Sigmoid colon (tissue), 7 donors: Measurements from ENCODE around the gene PTPN14. TPM values are rescaled to one million over a fixed set of nuclear protein-coding genes. Genes with fewer than 3 reads are reported as not detected.

ENCODE experiments used
- DNase-seq: peaks from one replicate; pipeline ENCODE4 v3.0.0-alpha.2; 2019
- H3K27ac ChIP-seq, 4 donors: fragments of 200-600 bp; sonication (generic); one replicate each; pipeline ENCODE4 v1.5.1; 2016 to 2019; ENCODE audit warnings: mild to moderate bottlenecking in 1 of 4
- H3K27me3 ChIP-seq, 3 donors: fragments of 200-600 bp; sonication (generic); one replicate each; pipeline ENCODE4 v1.5.1; 2019; ENCODE audit warnings: mild to moderate bottlenecking in 1 of 3
- H3K36me3 ChIP-seq, 4 donors: fragments of 200-600 bp; sonication (generic); one replicate each; pipeline ENCODE4 v1.5.1; 2016 to 2019
- H3K4me1 ChIP-seq, 4 donors: fragments of 200-600 bp; sonication (generic); one replicate each; pipeline ENCODE4 v1.5.1; 2017 to 2019
- H3K4me3 ChIP-seq, 4 donors: fragments of 200-600 bp; sonication (generic); one replicate each; pipeline ENCODE4 v1.5.1; 2017 to 2019; ENCODE audit warnings: mild to moderate bottlenecking in 2 of 4, moderate library complexity in 1 of 4
- H3K9me3 ChIP-seq, 4 donors: fragments of 200-600 bp in 3 of 4; sonication (generic) in 3 of 4; one replicate each; pipeline versions ENCODE4 v1.5.1 to v1.6.1; 2013 to 2019
- EP300 ChIP-seq, 4 donors: sonication (generic); formaldehyde crosslinking; IDR thresholded peaks; one replicate each; pipeline ENCODE4 v1.6.1; 2017; ENCODE audit warnings: antibody characterized with exemption in 4 of 4
- POLR2A ChIP-seq, 2 donors: fragments of 450-650 bp; IDR thresholded peaks; one replicate each; pipeline ENCODE4 v1.6.1; 2016; ENCODE audit warnings: antibody characterized with exemption in 2 of 2, mild to moderate bottlenecking in 2 of 2, moderate library complexity in 2 of 2
- POLR2AphosphoS5 ChIP-seq, 4 donors: sonication (generic); formaldehyde crosslinking; IDR thresholded peaks; one replicate each; pipeline ENCODE4 v1.6.1; 2017; ENCODE audit warnings: antibody characterized with exemption in 4 of 4
- WGBS, 2 donors: extraction: QIAGEN DNeasy Blood & Tissue Kit; methylation state at CpG; one replicate each; pipeline ENCODE4 v1.1.7; 2013; 5-methylcytosine and 5-hydroxymethylcytosine counted together
- intact Hi-C: fragments of 100-400 bp; cut with DNase I; formaldehyde crosslinking; loops from one replicate; pipeline ENCODE4 v1.15.1; 2023
- polyA plus RNA-seq, 3 donors: library from polyadenylated mRNA; stranded (reverse); fragments of 200-250 nt; gene quantifications; one replicate each; pipeline ENCODE4 v1.2.3, GENCODE V29; 2013
- total RNA-seq, 4 donors: library from RNA; depleted of rRNA; stranded (reverse); fragments of >200 nt; gene quantifications; one replicate each; pipeline ENCODE4 v1.1.0, GENCODE V29; 2016
- TF ChIP-seq, protein P1 (sequence below), 4 experiments: fragments of 450-650 bp in 3 of 4; fragments of 200-600 bp in 1 of 4; IDR thresholded peaks; one replicate each; pipeline ENCODE4 v1.5.1; 2016 to 2019; ENCODE audit warnings: antibody characterized with exemption in 4 of 4, mild to moderate bottlenecking in 3 of 4, moderate library complexity in 2 of 4
- donor health status: healthy with polysubstance abuse.
- donor health status: Bipolar disorder and iron deficiency.
- donor health status: healthy.

PTPN14 gene
- total and polyA plus RNA-seq, 7 donors = 0.46 to 35.5 (median 20.1) TPM

DNA sequence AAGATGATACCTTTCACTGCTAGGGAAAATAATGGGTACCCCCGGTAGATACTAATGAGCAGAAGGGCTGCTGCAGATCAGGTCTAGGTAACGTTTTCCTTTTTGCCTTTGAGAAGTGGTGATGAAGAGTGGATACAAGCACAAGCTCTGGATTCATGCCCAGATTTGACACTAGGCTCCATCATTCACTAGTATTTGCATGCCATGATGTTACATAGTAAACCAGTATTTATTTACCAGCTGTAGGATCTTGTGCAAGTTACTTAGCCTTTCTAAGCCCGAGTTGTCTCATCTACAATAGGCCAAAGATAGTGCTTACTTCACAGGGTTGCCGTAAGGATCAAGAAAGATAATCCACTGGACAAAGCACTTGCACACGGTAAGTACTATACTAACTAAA, 14.2 kb downstream of the PTPN14 start:
- no peak for DNase-seq
- H3K4me3 ChIP-seq = no peak overlapping the region
- no peaks in the 10 kb centered on the region for H3K9me3 ChIP-seq
- TF ChIP-seq POLR2AphosphoS5 (IDR thresholded peaks at IDR 0.05) (no peak), EP300 (IDR thresholded peaks at IDR 0.05) (no peak), POLR2A (IDR thresholded peaks at IDR 0.05) (no peak)
- TF ChIP-seq, protein P1, sequence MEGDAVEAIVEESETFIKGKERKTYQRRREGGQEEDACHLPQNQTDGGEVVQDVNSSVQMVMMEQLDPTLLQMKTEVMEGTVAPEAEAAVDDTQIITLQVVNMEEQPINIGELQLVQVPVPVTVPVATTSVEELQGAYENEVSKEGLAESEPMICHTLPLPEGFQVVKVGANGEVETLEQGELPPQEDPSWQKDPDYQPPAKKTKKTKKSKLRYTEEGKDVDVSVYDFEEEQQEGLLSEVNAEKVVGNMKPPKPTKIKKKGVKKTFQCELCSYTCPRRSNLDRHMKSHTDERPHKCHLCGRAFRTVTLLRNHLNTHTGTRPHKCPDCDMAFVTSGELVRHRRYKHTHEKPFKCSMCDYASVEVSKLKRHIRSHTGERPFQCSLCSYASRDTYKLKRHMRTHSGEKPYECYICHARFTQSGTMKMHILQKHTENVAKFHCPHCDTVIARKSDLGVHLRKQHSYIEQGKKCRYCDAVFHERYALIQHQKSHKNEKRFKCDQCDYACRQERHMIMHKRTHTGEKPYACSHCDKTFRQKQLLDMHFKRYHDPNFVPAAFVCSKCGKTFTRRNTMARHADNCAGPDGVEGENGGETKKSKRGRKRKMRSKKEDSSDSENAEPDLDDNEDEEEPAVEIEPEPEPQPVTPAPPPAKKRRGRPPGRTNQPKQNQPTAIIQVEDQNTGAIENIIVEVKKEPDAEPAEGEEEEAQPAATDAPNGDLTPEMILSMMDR (IDR thresholded peaks at IDR 0.05) = no peak
- WGBS, 2 donors = 76 to 81% methylated on average over 5 of the region's 5 CpGs
- peaks cover 0 to 4% (median 0%) of the 10 kb centered on the region in 4 donors for H3K36me3 ChIP-seq
- H3K27me3 ChIP-seq = no peaks in the 10 kb centered on the region
- intact Hi-C loops = loop anchor here (5.0 kb wide), 1 partner anchor 40 kb away; no protein-coding TSS in a partner anchor
- H3K27ac ChIP-seq = peak overlapping the region; percentile 14 to 76 (median 42)
- peaks cover 0 to 60% (median 51%) of the 10 kb centered on the region in 4 donors for H3K4me1 ChIP-seq

DNA sequence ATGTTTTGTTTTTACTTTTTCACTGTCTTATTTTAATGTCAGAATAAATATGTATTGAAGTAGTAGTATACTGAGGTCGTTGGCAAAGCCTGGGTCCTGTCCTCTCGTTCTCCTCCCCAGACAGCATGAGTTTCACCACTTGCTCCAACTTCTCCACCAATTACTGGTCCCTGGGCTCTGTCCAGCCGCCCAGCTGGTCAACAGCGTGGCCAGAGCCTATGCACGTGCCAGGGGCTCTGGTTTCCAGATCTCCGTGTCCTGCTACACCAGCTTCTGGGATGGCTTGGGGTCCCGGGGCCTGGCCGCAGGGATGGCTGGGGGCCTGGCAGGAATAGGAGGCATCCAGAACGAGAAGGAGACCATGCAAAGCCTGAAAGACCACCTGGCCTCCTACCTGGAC, 19.3 kb downstream of the PTPN14 start:
- Histone ChIP-seq H3K27ac (peak overlapping the region in 1 of 4 donors; percentile 14), H3K36me3 (peaks cover 0 to 4% (median 0%) of the 10 kb centered on the region in 4 donors), H3K4me1 (peaks cover 0 to 54% (median 17%) of the 10 kb centered on the region in 4 donors), H3K4me3 (no peak overlapping the region), H3K27me3 (no peaks in the 10 kb centered on the region), H3K9me3 (no peaks in the 10 kb centered on the region)
- no peak for DNase-seq
- intact Hi-C loops = no loop called here
- 89 to 93% methylated on average over 9 of the region's 9 CpGs for WGBS, 2 donors
- TF ChIP-seq POLR2A (IDR thresholded peaks at IDR 0.05) (no peak), EP300 (IDR thresholded peaks at IDR 0.05) (no peak), POLR2AphosphoS5 (IDR thresholded peaks at IDR 0.05) (no peak)
- TF ChIP-seq, protein P1 (IDR thresholded peaks at IDR 0.05) = no peak

DNA sequence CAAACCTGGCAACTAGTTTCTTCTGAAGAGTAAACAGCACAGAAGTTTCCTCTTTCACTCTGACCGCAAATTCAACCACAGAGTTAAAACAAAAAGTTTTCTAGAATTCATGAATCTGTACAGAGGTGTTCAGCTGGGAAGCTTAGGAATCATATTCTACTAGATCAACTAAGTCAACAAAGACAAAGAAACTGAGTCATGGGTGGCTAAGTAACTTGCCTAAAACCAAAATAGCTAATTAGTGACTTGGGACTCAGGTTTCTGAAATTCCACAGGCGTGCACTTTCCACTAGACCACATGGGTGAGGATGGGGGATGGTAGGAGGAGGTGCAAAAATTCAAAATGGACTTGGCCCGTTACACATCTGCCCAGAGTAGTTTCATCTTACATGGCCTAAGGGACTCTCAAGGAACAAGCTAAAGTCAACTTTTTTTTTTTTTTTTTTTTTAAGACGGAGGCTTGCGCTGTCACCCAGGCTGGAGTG, 25.8 kb downstream of the PTPN14 start:
- Histone ChIP-seq H3K27me3 (no peaks in the 10 kb centered on the region), H3K27ac (peak overlapping the region in 1 of 4 donors; percentile 1), H3K36me3 (no peaks in the 10 kb centered on the region), H3K4me1 (peaks cover 0 to 74% (median 41%) of the 10 kb centered on the region in 4 donors), H3K4me3 (no peak overlapping the region), H3K9me3 (no peaks in the 10 kb centered on the region)
- no peak for DNase-seq
- TF ChIP-seq POLR2AphosphoS5 (IDR thresholded peaks at IDR 0.05) (no peak), EP300 (IDR thresholded peaks at IDR 0.05) (no peak), POLR2A (IDR thresholded peaks at IDR 0.05) (no peak)
- TF ChIP-seq, protein P1 (IDR thresholded peaks at IDR 0.05) = no peak
- 73 to 88% methylated on average over 5 of the region's 5 CpGs for whole genome bisulfite sequencing, 2 donors
- intact Hi-C loops = no loop called here

DNA sequence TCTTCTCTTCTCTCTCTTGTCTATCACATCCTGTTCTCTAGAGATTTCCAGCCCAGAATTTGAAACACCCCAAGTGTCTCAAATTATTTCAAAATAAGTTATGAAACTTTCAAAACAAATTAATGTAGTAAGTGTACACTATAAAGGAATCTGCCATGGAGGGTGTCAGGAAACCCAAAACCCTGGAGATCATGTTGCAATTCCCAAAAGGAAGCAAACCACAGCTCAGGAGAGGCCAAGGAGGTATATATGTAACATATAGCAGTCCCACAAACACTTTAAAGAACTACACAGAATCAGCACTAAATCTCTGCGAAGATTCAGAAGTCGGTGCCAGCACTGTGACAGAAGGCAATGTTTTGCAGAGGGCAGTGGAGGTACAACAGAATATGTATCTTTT, 26.6 kb downstream of the PTPN14 start:
- intact Hi-C loops = no loop called here

More for the DNA sequence above, 26.6 kb downstream of the PTPN14 start:
- no peak for DNase-seq
- Histone ChIP-seq H3K9me3 (no peaks in the 10 kb centered on the region), H3K36me3 (no peaks in the 10 kb centered on the region), H3K4me1 (peaks cover 0 to 75% (median 42%) of the 10 kb centered on the region in 4 donors), H3K27ac (peak overlapping the region in 1 of 4 donors; percentile 1), H3K27me3 (no peaks in the 10 kb centered on the region), H3K4me3 (no peak overlapping the region)
- no peak for TF ChIP-seq POLR2AphosphoS5 (IDR thresholded peaks at IDR 0.05)
- TF ChIP-seq EP300 (IDR thresholded peaks at IDR 0.05) = no peak
- TF ChIP-seq, protein P1 (IDR thresholded peaks at IDR 0.05) = no peak
- TF ChIP-seq POLR2A (IDR thresholded peaks at IDR 0.05) = no peak
- 57 to 80% methylated on average over 2 of the region's 2 CpGs for WGBS, 2 donors
